SIG-M5 (cell line): ENCODE measurements around the gene PHC2.

ENCODE experiments used
- DNase-seq: peaks from one replicate; lab custom pipeline; 2025; lab: John Stamatoyannopoulos, UW

PHC2 gene

DNA sequence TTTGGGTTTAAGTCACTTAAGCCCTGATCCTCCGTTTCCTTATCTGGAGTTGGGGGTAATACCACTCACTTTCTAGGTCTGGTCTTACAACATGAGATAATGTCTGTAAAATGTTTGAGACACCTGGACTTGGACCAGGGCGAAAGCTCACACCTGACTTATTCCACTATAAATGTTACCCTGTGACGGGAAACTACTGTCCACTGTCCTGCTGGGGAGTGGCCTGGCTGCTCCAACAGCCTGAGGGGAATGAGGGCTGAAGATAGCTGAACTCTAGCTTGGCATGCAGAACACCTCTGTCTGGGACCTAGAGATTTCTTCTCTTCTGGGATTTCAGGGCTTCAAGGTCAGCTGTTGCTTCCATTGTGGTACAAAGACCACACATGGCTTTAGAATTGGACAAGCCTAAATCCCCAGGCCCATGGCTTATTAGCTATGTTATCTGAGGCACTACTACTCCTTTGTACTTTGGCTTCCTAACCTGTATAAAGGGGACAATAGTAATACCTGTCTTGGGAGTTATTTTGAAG lies 100.5 kb downstream of the PHC2 start:
- DNase-seq = no peak

DNA sequence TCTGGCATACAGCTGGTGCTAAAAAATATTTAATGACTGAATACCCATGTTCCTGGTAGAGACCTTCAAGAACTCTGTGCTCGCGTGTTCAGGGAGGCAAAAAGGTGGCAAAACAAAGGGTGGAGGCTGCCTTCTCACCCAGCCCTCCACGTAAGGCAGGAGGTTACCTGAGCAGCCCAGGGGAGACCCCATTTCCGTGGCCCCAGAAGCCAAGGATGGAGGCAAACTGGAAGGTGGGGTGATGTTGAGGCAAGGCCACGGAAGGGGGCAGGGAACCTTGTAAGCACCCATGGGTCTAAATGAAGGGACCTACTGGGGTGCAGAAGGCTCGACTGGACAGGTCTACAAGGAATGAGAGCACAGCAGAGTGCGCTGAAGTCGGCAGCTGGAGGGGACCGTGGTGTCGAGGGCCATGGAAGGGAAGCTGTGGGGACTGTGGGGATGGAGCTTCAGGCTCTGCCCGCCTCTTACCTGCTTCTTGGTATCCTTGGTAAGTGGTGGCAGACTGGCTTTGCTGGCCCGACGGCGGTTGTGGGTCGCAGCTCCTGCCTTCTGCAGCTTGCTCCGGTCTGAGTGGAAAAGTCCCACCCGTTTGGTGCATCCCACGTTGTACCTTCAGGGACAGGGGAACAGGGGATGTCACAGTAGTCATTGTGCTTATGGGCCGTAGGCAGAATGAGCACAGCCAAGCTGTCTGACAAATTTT lies 101.1 kb downstream of the PHC2 start:
- DNase-seq = no peak

DNA sequence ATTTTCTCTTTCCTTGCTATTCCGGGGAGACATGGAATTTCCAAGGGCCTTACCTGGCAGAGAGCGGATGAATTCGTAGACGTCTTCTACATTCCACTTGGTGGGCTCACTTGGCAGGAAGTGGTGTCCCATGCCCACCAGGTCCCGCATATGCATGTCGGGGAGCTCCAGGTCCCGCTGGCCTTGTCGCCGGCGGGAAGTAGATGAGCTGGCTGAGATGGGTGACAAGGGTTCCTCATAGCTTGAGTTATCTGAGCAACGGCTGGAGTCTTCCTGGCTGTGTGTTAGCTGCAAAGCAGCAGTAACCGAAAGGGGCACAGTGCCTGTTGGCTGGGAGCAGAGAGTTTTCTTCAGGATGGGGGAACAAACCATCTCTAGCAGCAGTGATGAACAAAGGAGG lies 102.1 kb downstream of the PHC2 start:
- DNase-seq = no peak

GRCh38 chr1:33327587-33328325 lies 103.1 kb downstream of the PHC2 start:
- DNase-seq = no peak

- no peak for DNase-seq
Measured at GRCh38 chr1:33326785-33327184, 104.1 kb downstream of the PHC2 start.

GRCh38 chr1:33324677-33325575 lies 106.0 kb downstream of the PHC2 start:
- DNase-seq = no peak

DNA sequence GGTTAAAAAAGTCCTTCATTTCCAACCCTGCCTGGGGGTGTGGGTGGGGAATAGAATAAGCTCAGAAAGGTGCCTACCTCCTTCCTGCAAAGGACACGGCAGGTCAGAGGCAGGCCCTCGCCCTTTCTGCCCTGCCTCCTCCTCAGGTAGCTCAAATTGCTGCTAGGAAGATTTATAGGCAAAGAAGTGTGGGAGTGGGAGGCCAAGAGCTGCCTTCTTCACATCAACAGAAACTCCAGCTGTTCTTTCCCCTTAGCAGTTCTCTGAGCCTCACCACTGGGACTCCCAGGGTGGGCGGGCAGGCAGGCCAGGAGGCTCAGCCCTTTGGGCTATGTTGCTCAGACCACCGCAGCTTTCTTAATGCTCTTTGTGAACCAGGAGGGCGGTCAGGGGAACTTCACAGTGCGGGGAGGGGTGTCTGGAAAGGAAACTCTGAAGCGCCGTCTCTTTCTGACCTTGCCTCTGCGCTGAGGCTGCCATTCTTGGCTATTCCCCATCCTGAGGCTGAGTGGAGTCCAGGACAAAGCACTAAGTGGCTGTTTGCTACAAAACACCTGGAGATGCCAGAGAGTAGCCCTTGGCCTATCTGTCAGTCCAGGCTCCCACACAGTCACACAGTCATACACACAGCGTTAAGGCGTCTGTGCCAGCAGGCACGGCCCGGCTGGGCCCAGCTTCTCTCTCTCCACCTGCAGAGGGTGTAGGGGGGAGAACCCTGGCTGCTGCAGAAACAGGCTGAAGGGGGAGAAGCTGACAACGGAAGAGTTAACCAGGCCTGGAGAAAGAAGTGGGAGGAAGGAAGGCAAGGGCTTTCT lies 107.0 kb downstream of the PHC2 start:
- DNase-seq = no peak

GRCh38 chr1:33322870-33323585 lies 107.9 kb downstream of the PHC2 start:
- DNase-seq = no peak

DNA sequence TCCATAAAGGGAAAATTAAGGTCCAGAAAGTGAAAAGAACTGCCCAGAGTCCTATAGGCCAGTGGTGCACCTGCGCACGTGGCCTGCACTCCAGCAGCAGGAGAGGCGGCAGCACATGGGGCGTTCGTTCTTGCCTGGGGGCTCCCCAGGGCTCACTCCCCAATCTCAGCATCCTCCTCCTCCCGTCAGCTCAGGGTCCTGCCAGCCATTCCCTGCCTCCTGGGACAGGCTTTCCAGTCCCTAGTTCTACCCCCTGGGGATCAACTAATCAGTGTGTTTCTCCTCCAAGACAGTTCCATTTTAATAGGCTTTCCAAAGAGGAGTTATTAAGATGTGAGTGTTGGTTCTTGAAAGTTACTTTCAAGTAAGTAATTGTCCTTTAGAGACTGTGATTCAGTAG lies 108.8 kb downstream of the PHC2 start:
- DNase-seq = no peak

DNA sequence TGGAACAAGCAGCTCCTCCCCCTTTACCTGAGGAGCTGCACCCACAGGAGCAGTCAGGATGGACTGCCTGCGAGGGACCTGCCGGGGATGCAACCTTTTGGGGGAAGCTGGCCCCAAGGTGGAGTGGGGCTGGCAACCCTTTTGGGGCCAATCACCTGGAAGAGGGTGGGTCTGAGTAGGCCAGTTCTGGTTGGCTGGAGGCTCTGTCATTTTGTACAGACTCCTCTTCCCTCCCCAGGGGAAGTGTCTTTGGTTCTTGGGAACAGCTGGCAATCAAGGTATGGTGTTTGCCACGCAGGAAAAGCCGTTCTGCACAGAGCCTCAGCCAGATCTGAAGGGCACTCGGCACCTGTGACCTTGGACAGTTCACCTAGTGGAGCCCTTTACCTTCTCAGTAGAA lies 109.7 kb downstream of the PHC2 start:
- DNase-seq = no peak

- DNase-seq = no peak
Measured at GRCh38 chr1:33320619-33321165, 110.2 kb downstream of the PHC2 start, which contains the start of gene A3GALT2. TSS of gene A3GALT2 (minus strand) at chr1:33321098. CDS start at chr1:33321098, 0 bp downstream.

- DNase-seq = no peak
Measured at GRCh38 chr1:33319949-33320618, 110.8 kb downstream of the PHC2 start.

GRCh38 chr1:33319186-33319948 lies 111.5 kb downstream of the PHC2 start:
- DNase-seq = no peak

DNA sequence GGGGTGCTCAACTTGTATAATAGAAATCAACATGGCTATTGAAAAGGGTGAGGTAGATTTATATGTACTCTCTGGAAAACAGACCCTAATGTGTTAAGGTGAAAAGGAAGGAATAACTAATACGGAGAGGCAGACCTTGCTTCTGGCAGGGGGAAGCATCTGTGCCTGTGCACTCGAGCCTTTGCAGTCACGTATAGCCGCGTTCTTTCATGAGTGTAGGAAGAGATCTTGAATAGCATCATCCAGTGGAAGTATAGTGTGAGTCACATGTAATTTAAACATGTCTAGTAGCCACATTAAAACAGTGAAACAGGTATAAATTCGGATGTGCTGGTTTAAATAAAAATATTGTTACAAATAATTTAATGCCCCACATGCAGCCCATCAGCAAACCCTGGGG lies 112.9 kb downstream of the PHC2 start:
- DNase-seq = no peak

- DNase-seq = no peak
Measured at GRCh38 chr1:33317354-33317753, 113.5 kb downstream of the PHC2 start.

DNA sequence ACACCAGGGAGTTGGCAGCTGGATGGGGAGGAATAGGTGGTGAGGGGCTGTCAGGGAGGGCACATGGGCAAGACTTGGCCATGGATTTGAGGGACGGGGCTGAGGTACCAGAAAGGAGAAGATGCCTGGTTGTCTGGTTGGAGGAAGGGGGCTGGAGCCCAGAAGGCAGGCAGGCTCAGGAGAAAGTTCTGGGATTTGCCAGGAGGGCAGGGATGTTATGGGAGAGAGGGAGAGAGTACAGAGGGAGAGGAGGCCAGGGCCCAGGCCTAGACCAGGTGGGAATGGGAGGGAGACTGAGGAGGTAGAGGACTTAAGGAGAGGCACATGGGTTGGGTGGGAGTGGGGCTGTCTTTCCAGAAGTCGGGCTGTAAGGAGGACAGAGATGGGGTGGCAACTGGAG lies 114.3 kb downstream of the PHC2 start:
- DNase-seq = no peak

GRCh38 chr1:33314416-33314815 lies 116.5 kb downstream of the PHC2 start:
- no peak for DNase-seq

DNA sequence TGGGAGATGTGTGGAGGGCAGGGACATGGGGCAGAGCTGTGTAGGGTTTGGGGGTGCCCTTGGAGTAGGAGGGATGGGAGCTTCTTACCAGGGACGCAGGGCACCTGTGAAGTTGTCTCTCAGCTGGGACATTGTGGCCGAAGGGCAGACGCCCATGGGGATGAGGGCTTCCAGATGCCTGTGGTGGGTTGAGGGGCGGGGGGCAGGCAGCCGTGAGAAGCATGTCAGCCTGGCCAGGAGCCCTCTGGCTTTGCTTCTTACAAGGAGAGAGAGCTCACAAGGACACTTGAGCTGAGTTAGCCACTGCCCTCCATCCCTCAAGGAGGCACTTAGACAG lies 118.5 kb downstream of the PHC2 start:
- DNase-seq = no peak

DNA sequence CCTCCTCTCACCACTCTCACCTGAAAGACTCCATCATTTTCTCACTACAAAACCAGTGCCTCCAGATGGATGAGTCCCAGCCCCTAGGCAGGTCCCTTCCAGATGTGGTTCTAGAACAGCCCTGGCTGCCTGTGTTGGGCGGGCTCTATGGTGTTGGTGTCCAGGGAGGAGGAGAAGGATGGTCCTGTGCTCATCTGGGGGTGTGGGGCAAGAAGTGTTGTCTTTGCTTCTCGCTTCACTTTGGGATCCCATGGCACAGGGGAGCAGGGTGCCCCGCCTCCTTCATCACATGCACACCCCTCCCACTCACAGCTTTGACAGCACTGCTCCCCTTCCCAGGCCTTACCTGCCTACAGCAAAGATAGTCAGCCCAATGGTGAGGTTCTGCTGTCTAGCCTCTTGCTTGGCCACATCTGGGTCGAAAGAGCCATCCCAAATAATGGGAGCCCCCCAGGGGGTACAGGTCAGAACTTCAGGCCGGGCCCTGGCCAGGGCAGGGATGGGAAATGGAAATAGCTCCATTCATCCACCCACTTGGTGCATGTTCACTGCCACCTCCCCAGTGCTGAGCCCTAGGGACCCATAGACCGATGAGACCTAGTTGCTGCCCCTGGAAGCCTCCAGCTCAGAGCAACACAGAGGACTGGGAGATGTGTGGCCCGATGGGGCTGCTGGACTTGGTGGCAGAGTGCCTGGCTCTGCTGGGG lies 119.0 kb downstream of the PHC2 start:
- no peak for DNase-seq
